GM12878 (cell line): ENCODE data around the gene FANCI. TPM values are rescaled to one million over a fixed set of nuclear protein-coding genes. Genes with fewer than 3 reads are reported as not detected.

ENCODE experiments used
- ATAC-seq: fragments of 200-7000 bp; cut with Tn5 transposase; 3 replicates; pipeline ENCODE4 v1.9.1; 2020; ENCODE audit warnings: mild to moderate bottlenecking, moderate library complexity
- BruUV-seq: library from RNA; stranded (reverse); fragments of 400-500 nt; replicated peaks from 2 replicates; lab custom pipeline; 2021; lab: Mats Ljungman, UMichigan
- CTCF ChIA-PET: fragments of 300-600 bp; sonication (Branson Sonifier 250); formaldehyde crosslinking; extraction: SDS; loops from one replicate; lab custom pipeline; 2021; ENCODE audit warnings: inconsistent platforms; lab: Yijun Ruan, JAX
- POLR2A ChIA-PET: fragments of 350-600 bp; formaldehyde crosslinking; extraction: SDS; loops from one replicate; lab custom pipeline; 2021; ENCODE audit warnings: inconsistent platforms; lab: Charles Lee
- RAD21 ChIA-PET: fragments of 300-600 bp; sonication (Branson Sonifier 250); formaldehyde crosslinking; loops from one replicate; lab custom pipeline; 2023; ENCODE audit warnings: antibody characterized with exemption; ENCODE audit not compliant: unreplicated experiment; lab: Charles Lee
- SMC1A ChIA-PET: fragments of 300-600 bp; sonication (Branson Sonifier 250); formaldehyde crosslinking; loops from one replicate; lab custom pipeline; 2023; ENCODE audit not compliant: unreplicated experiment, uncharacterized antibody; lab: Charles Lee
- DNase-seq: peaks from one replicate; pipeline ENCODE4 v3.0.0-alpha.2; 2011; ENCODE audit warnings: low read depth, low spot score
- FAIRE-seq: peaks from 3 replicates; lab custom pipeline; 2011; peaks lifted over from hg19 to GRCh38; lab: Jason Lieb, UNC
- H2AFZ ChIP-seq: 2 replicates; pipeline ENCODE4 v1.6.0; 2011; ENCODE audit warnings: low read depth, low read length, control low read depth; ENCODE audit not compliant: control insufficient read depth
- H3K27ac ChIP-seq: 2 replicates; pipeline ENCODE4 v1.5.1; 2011; ENCODE audit warnings: control low read depth; ENCODE audit not compliant: control insufficient read depth, insufficient read depth
- H3K27me3 ChIP-seq, 2 experiments: replicated peaks in 1 of 2; 2 replicates each; pipeline versions ENCODE4 v1.6.0 to v1.6.1; 2011; ENCODE audit warnings: low read length in 1 of 2; ENCODE audit not compliant: control insufficient read depth in 2 of 2, insufficient read depth in 2 of 2
- H3K36me3 ChIP-seq, 2 experiments: 2 replicates each; pipeline ENCODE4 v1.5.1; 2011; ENCODE audit warnings: low read length in 1 of 2; ENCODE audit not compliant: control insufficient read depth in 2 of 2, insufficient read depth in 2 of 2
- H3K4me1 ChIP-seq: 2 replicates; pipeline ENCODE4 v1.6.1; 2011; ENCODE audit warnings: mild to moderate bottlenecking, low read length, moderate library complexity, mixed read lengths; ENCODE audit not compliant: control insufficient read depth, insufficient read depth
- H3K4me2 ChIP-seq: 2 replicates; pipeline ENCODE4 v1.6.0; 2011; ENCODE audit warnings: control low read depth; ENCODE audit not compliant: control insufficient read depth, insufficient read depth
- H3K4me3 ChIP-seq: fragments of 200-600 bp; sonication (generic); 2 replicates; pipeline ENCODE4 v1.5.1; 2016
- H3K79me2 ChIP-seq: 2 replicates; pipeline ENCODE4 v1.6.0; 2011; ENCODE audit warnings: low read length; ENCODE audit not compliant: control insufficient read depth, insufficient read depth
- H3K9ac ChIP-seq: 2 replicates; pipeline ENCODE4 v1.8.0; 2011; ENCODE audit warnings: low read length, control low read depth, mixed read lengths; ENCODE audit not compliant: control insufficient read depth, insufficient read depth
- H3K9me3 ChIP-seq: replicated peaks from 3 replicates; pipeline ENCODE4 v1.5.1; 2011; ENCODE audit warnings: mild to moderate bottlenecking, low read length; ENCODE audit not compliant: control insufficient read depth, insufficient read depth
- H4K20me1 ChIP-seq: 2 replicates; pipeline ENCODE4 v1.6.0; 2011; ENCODE audit not compliant: control insufficient read depth, insufficient read depth
- CTCF ChIP-seq, 3 experiments: IDR thresholded peaks in 2 of 3; conservative IDR thresholded peaks in 1 of 3; 2 replicates each; pipeline ENCODE4 v1.5.1; 2011; ENCODE audit warnings: low read depth in 3 of 3, low read length in 3 of 3, mild to moderate bottlenecking in 3 of 3, control low read depth in 2 of 3, moderate library complexity in 2 of 3, inconsistent platforms in 1 of 3, mixed read lengths in 1 of 3; ENCODE audit not compliant: control insufficient read depth in 2 of 3, insufficient read depth in 1 of 3; ENCODE audit errors: extremely low read depth in 1 of 3
- ELK1 ChIP-seq: IDR thresholded peaks from 2 replicates; pipeline ENCODE4 v1.6.1; 2012; ENCODE audit warnings: low read depth, low read length, improper control_type of control experiment
- GABPA ChIP-seq: IDR thresholded peaks from 2 replicates; pipeline ENCODE4 v1.6.1; 2014; ENCODE audit warnings: antibody characterized with exemption, low read depth, mild to moderate bottlenecking, inconsistent platforms
- HDGF ChIP-seq: fragments of 450-650 bp; IDR thresholded peaks from 2 replicates; pipeline ENCODE4 v1.6.1; 2016; ENCODE audit warnings: antibody characterized with exemption
- JUND ChIP-seq: IDR thresholded peaks from 2 replicates; pipeline ENCODE4 v1.6.1; 2012; ENCODE audit warnings: low read depth, mild to moderate bottlenecking, low read length, improper control_type of control experiment, moderate library complexity
- MAX ChIP-seq: IDR thresholded peaks from 2 replicates; pipeline ENCODE4 v1.6.1; 2012; ENCODE audit warnings: low read depth, low read length, improper control_type of control experiment
- NFYA ChIP-seq: IDR thresholded peaks from 2 replicates; pipeline ENCODE4 v1.6.1; 2011; ENCODE audit warnings: low read depth, mild to moderate bottlenecking, low read length, improper control_type of control experiment, borderline replicate concordance
- SP1 ChIP-seq: IDR thresholded peaks from one replicate; pipeline ENCODE4 v1.6.1; 2011; ENCODE audit warnings: low read depth, low read length
- STAT3 ChIP-seq: IDR thresholded peaks from 2 replicates; pipeline ENCODE4 v1.6.1; 2011; ENCODE audit warnings: low read depth, low read length, improper control_type of control experiment
- TCF3 ChIP-seq: IDR thresholded peaks from 2 replicates; pipeline ENCODE4 v1.6.1; 2012; ENCODE audit warnings: low read depth, mild to moderate bottlenecking, low read length, borderline replicate concordance; ENCODE audit not compliant: insufficient read depth
- USF1 ChIP-seq: IDR thresholded peaks from 2 replicates; pipeline ENCODE4 v1.6.1; 2011; ENCODE audit warnings: borderline replicate concordance, low read depth, mild to moderate bottlenecking, moderate library complexity, mixed read lengths, low read length; ENCODE audit not compliant: insufficient read depth; ENCODE audit errors: extremely low read length
- ZBED1 ChIP-seq: IDR thresholded peaks from 2 replicates; pipeline ENCODE4 v1.6.1; 2016; ENCODE audit warnings: borderline replicate concordance
- WGBS: methylation state at CpG from one replicate; pipeline ENCODE4 v1.1.6; 2016; ENCODE audit warnings: low lambda C conversion rate; ENCODE audit not compliant: insufficient replicate concordance, insufficient coverage; ENCODE audit errors: missing lambda C conversion rate; 5-methylcytosine and 5-hydroxymethylcytosine counted together
- in situ Hi-C: fragments of 300-500 bp; cut with MboI; formaldehyde crosslinking; loops from 9 replicates; pipeline ENCODE4 v1.14.3; 2018; ENCODE audit warnings: mixed read lengths
- intact Hi-C: fragments of 100-400 bp; cut with micrococcal nuclease; formaldehyde crosslinking; loops from one replicate; pipeline ENCODE4 v1.14.2; 2022; ENCODE audit not compliant: unreplicated experiment
- polyA plus RNA-seq, 11 experiments: library from polyadenylated mRNA; depleted of rRNA in 4 of 11; unstranded in 6 of 11; stranded (reverse) in 5 of 11; fragments of >200 nt; fragmentation: Nextera tagmentation in 4 of 11; fragmentation: Illumina TruSeq in 1 of 11; extraction: Ambion mirVana in 4 of 11; extraction: Trizol in 1 of 11; gene quantifications; 1 replicate in 1 of 11; 2 replicates in 10 of 11; pipeline versions ENCODE4 v1.2.1 to v1.2.3, GENCODE V29; 2011 to 2016; ENCODE audit warnings: inconsistent platforms in 2 of 11, missing spikeins in 2 of 11, low read depth in 1 of 11
- total RNA-seq, 4 experiments: library from RNA; depleted of rRNA in 3 of 4; stranded (reverse); fragments of >200 nt in 3 of 4; fragmentation: Illumina TruSeq in 1 of 4; extraction: Trizol in 1 of 4; gene quantifications; 2 replicates each; pipeline versions ENCODE4 v1.2.1 to v1.2.3, GENCODE V29; 2013 to 2021

FANCI gene
- total and polyA plus RNA-seq, 10 of the 15 experiments (the other 5 are each of a cell fraction or from before 2014, with no cell fraction given) = 38.1 to 129 (median 82.4) TPM

- RAD21 ChIA-PET = interaction anchor here (1.3 kb wide), 1 partner anchor 106 kb away, joined by 3 read pairs; no protein-coding TSS in a partner anchor
- in situ Hi-C loops = no loop called here
Measured at GRCh38 chr15:89197503-89197971, 46.2 kb upstream of the FANCI start.

GRCh38 chr15:89198196-89198595 is 45.6 kb upstream of the FANCI start:
- ATAC-seq (no peak), FAIRE-seq (no peak), DNase-seq (no peak)
- Histone ChIP-seq H3K27me3 (no peaks in the 10 kb centered on the region), H4K20me1 (no peaks in the 10 kb centered on the region), H3K27ac (no peak overlapping the region), H3K4me1 (no peaks in the 10 kb centered on the region), H3K9ac (no peak overlapping the region), H3K79me2 (no peaks in the 10 kb centered on the region), H3K36me3 (peaks cover 0 to 5% of the 10 kb centered on the region in 2 experiments; a peak in 2 of 4 replicates), H3K4me3 (no peak overlapping the region), H3K4me2 (no peak overlapping the region), H3K9me3 (no peaks in the 10 kb centered on the region), H2AFZ (no peak overlapping the region)
- in situ Hi-C loops (no loop called here), intact Hi-C loops (no loop called here)
- POLR2A ChIA-PET = no interaction called here
- WGBS = 73% methylated on average over 2 of the region's 2 CpGs
- SMC1A ChIA-PET = interaction anchor here (1.1 to 1.3 kb wide), 2 partner anchors 26 to 141 kb away, joined by 3 read pairs; no protein-coding TSS in a partner anchor
- CTCF ChIA-PET = interaction anchor here (0.9 to 8.1 kb wide), 3 partner anchors 9 to 20 kb away, joined by 3 to 47 read pairs (median 4); no protein-coding TSS in a partner anchor
- RAD21 ChIA-PET = no interaction called here
- BruUV-seq = no TSS peak
- TF ChIP-seq ZBED1 (no peak), STAT3 (no peak), JUND (no peak), ELK1 (no peak), CTCF (IDR thresholded peaks at IDR 0.05 in 2 of 3, conservative IDR thresholded peaks at IDR 0.05 in 1 of 3; ENCODE audit: control insufficient read depth in 2 of 3, extremely low read depth in 1 of 3, insufficient read depth in 1 of 3, low read depth in 3 of 3, low read length in 3 of 3) (no peak), SP1 (no peak), GABPA (no peak), HDGF (no peak), MAX (no peak), USF1 (no peak), TCF3 (no peak)

More at GRCh38 chr15:89197503-89197971, 46.2 kb upstream of the FANCI start:
- Histone ChIP-seq H3K4me2 (no peak overlapping the region), H3K9me3 (no peaks in the 10 kb centered on the region), H3K4me1 (no peaks in the 10 kb centered on the region), H3K9ac (no peak overlapping the region), H2AFZ (no peak overlapping the region), H3K4me3 (no peak overlapping the region), H3K36me3 (peaks cover 0 to 5% of the 10 kb centered on the region in 2 experiments; a peak in 2 of 4 replicates), H3K27me3 (no peaks in the 10 kb centered on the region), H3K79me2 (no peaks in the 10 kb centered on the region), H3K27ac (no peak overlapping the region), H4K20me1 (no peaks in the 10 kb centered on the region)
- ChIA-PET POLR2A (no interaction called here), CTCF (interaction anchor here (1.5 to 8.1 kb wide), 2 partner anchors 10 to 19 kb away, joined by 4 to 47 read pairs; no protein-coding TSS in a partner anchor), SMC1A (no interaction called here)
- no TSS peak for BruUV-seq
- DNase-seq (no peak), FAIRE-seq (no peak), ATAC-seq (no peak)
- intact Hi-C loops = no loop called here
- 42% methylated on average over 4 of the region's 4 CpGs for WGBS
- TF ChIP-seq NFYA = no peak
